Spinal cord (tissue), 10 donors: ENCODE data around the gene ERC1. TPM values are rescaled to one million over a fixed set of nuclear protein-coding genes. Genes with fewer than 3 reads are reported as not detected.

Source experiments
- DNase-seq, 6 donors: peaks; one replicate each; pipeline versions ENCODE4 v3.0.0 to v3.0.0-alpha.2; 2013 to 2015; ENCODE audit warnings: low spot score in 6 of 6, low read depth in 4 of 6
- H3K27ac ChIP-seq: one replicate; pipeline ENCODE4 v1.5.1; 2013; ENCODE audit warnings: low read depth, low read length, control low read depth
- H3K27me3 ChIP-seq: one replicate; pipeline ENCODE4 v1.6.1; 2013; ENCODE audit warnings: low read length; ENCODE audit not compliant: control insufficient read depth, insufficient read depth
- H3K36me3 ChIP-seq: one replicate; pipeline ENCODE4 v1.6.1; 2013; ENCODE audit warnings: low read length; ENCODE audit not compliant: control insufficient read depth, insufficient read depth
- H3K4me1 ChIP-seq: one replicate; pipeline ENCODE4 v1.6.1; 2013; ENCODE audit warnings: low read length; ENCODE audit not compliant: control insufficient read depth, insufficient read depth
- H3K4me3 ChIP-seq: one replicate; pipeline ENCODE4 v1.5.1; 2013; ENCODE audit warnings: low read depth, low read length, control low read depth
- H3K9me3 ChIP-seq: one replicate; pipeline ENCODE4 v1.6.1; 2013; ENCODE audit warnings: low read length; ENCODE audit not compliant: control insufficient read depth, insufficient read depth
- WGBS: methylation state at CpG from one replicate; pipeline ENCODE4 v1.1.5; 2013; ENCODE audit warnings: missing lambda C conversion rate; ENCODE audit not compliant: insufficient coverage; 5-methylcytosine and 5-hydroxymethylcytosine counted together
- polyA plus RNA-seq, 2 donors: library from polyadenylated mRNA; unstranded; fragments of 120-200 nt; gene quantifications; one replicate each; pipeline ENCODE4 v1.2.1, GENCODE V29; 2013; ENCODE audit not compliant: insufficient read length in 2 of 2
- total RNA-seq, 2 donors: library from RNA; depleted of rRNA in 1 of 2; stranded (reverse); fragments of 120-200 nt in 1 of 2; fragments of >200 nt in 1 of 2; gene quantifications; one replicate each; pipeline versions ENCODE4 v1.2.3 to v1.2.4, GENCODE V29; 2013 to 2014
- donor health status: healthy.

Gene ERC1
- total and polyA plus RNA-seq, 4 donors: 44.3 to 75.5 (median 47.9) TPM

DNA sequence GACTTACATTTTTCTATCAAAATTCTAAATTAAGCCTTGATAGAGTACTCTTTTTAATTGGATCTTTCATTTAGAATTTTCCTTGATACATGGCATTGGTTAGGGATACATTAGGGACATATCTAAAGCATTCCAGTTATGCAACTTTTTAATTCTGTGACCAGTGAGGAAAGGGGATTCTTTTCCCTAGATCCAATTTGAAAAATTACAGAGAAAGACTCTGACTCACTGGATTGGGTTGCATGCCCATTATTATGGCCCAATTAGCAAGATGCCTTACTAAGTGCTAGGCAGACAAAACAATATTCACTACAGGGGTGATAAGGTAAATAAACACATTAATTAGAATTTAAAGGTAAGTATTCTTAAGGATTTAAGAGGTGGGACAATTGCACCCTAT is 36.3 kb upstream of the ERC1 start:
- no peaks in the 10 kb centered on the region for H3K27me3 ChIP-seq
- H3K4me1 ChIP-seq: peaks cover 6% of the 10 kb centered on the region
- DNase-seq: no peak
- no peaks in the 10 kb centered on the region for H3K9me3 ChIP-seq
- H3K36me3 ChIP-seq: peaks cover 3% of the 10 kb centered on the region
- H3K27ac ChIP-seq: no peak overlapping the region
- no peak overlapping the region for H3K4me3 ChIP-seq

DNA sequence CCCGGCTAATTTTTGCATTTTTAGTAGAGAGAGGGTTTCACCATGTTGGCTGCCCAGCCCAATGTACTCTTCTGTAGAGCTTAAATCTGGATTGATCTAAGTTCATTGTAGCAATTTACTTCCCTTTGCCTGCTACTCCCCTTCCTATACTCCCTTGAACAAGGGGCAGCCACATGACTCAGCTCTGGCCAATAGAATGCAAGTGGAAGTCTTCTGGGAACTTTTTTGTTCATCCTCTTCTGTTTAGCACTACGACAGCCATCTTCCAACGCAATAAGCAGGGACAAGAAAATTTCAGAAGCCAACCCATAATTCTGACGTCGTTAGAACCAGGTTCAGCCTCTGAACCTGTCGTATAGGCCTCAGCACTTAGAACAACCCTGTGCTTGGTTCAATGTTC is 35.1 kb upstream of the ERC1 start:
- Histone ChIP-seq H3K36me3 (peaks cover 3% of the 10 kb centered on the region), H3K4me3 (no peak overlapping the region), H3K27me3 (no peaks in the 10 kb centered on the region), H3K9me3 (no peaks in the 10 kb centered on the region), H3K27ac (no peak overlapping the region), H3K4me1 (no peaks in the 10 kb centered on the region)
- no peak for DNase-seq
- no CpG with 5 or more reads among the region's 6 CpGs for WGBS

DNA sequence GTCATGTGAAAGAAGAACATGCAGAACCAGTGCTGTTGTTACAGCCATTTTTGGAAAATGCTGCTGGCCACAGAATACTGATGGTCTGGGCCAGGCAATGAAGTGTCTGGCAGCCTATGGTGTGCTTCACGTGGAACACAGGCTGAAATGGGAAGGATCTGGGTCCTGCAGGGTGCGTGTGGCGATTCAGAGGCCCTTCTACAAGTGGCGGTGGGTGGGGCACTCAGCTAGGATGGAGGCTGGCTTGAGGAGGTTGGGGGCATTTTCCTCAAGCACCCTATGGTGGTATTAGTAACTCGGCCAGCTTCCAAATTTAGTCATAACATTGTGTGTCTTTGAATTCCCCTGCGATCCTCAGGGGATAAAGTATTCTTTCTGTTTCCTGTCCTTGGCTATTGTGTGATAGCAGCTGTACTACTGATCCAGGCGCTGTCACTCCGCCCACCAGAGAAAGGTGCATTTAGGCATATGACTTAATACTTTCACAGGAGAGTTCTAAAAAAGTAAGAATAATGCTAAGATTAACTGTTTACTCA is 32.4 kb upstream of the ERC1 start:
- H3K27ac ChIP-seq: no peak overlapping the region
- DNase-seq: no peak
- H3K27me3 ChIP-seq: no peaks in the 10 kb centered on the region
- H3K9me3 ChIP-seq: no peaks in the 10 kb centered on the region
- WGBS: 55% methylated on average over 2 of the region's 8 CpGs
- no peaks in the 10 kb centered on the region for H3K4me1 ChIP-seq
- no peak overlapping the region for H3K4me3 ChIP-seq
- peaks cover 3% of the 10 kb centered on the region for H3K36me3 ChIP-seq

DNA sequence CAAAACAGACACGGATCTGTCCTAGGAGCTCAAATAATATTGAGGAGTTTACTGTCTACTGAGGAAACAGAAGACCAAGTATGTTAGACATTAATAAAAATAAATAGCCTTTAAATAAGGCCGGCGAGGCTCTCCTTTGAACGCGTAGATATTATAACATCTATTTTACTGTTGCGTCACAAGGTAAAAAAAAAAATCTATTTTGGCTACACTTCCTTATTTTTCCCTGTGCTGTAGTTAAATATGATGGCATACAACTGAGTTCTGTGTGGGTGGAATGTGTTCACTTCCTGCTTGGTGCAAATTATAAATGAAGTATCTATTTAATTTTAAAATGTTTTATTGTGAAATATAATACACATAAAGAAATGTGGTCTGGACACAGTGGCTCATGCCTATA is 24.3 kb upstream of the ERC1 start:
- no peak for DNase-seq
- Histone ChIP-seq H3K27ac (no peak overlapping the region), H3K9me3 (no peaks in the 10 kb centered on the region), H3K4me1 (no peaks in the 10 kb centered on the region), H3K27me3 (no peaks in the 10 kb centered on the region), H3K4me3 (no peak overlapping the region), H3K36me3 (no peaks in the 10 kb centered on the region)
- no CpG with 5 or more reads among the region's 6 CpGs for WGBS

DNA sequence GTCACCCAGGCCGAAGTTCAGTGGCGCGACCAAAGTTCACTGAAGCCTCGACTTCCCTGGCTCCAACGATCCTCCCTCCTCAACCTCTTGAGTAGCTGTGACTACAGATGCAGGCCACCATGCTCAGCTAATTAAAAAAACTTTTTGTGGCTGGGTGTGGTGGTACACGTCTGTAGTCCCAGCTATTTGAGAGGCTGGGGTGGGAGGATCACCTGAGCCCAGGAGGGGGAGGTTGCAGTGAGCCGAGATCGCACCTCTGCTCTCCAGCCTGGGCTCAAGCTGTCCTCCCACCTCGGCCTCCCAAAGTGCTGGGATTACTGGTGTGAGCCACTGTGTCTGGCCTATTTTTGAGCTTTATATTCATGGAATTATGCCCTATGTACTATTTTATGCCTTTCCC is 23.4 kb upstream of the ERC1 start:
- 67% methylated on average over 1 of the region's 9 CpGs for WGBS
- Histone ChIP-seq H3K27me3 (no peaks in the 10 kb centered on the region), H3K36me3 (no peaks in the 10 kb centered on the region), H3K27ac (no peak overlapping the region), H3K9me3 (no peaks in the 10 kb centered on the region), H3K4me1 (no peaks in the 10 kb centered on the region), H3K4me3 (no peak overlapping the region)
- DNase-seq: no peak

DNA sequence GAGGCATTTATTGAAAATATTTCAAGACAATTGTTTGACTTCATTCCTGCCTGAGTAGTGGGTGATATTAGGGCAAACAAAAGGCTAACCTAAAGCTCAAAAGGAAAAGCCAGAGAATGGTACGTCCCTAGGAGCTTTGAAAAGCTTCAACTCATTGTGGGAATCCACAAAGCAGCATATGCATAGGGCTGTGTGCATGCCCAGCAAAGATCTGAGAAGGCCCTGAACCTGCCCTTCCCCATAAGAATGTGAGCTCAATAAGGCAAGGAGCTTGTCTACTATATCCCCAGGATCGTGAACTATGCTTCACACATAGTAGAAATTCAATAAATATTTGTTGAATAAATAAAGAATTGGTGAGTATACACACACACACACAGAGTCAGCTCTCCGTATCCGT is 22.5 kb upstream of the ERC1 start:
- Histone ChIP-seq H3K4me1 (no peaks in the 10 kb centered on the region), H3K4me3 (no peak overlapping the region), H3K36me3 (no peaks in the 10 kb centered on the region), H3K27me3 (no peaks in the 10 kb centered on the region), H3K9me3 (no peaks in the 10 kb centered on the region), H3K27ac (no peak overlapping the region)
- WGBS: 50% methylated on average over 1 of the region's 4 CpGs
- peak in 2 of 6 donors; percentile 67 to 75 for DNase-seq

DNA sequence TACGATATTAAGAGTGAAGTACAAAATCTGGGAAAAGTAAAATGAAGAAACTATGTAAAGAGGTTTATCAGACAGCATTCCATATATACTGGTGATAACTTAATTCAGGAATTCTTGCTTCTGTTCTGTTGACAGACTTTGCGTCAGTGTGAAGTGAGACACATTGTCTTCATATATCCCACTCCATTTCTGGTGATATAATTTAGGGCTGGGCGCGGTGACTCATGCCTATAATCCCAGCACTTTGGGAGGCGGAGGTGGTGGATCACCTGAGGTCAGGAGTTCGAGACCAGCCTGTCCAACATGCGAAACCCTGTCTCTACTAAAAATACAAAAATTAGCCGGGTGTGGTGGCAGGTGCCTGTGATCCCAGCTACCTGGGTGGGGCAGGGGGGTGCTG is 21.2 kb upstream of the ERC1 start:
- no CpG with 5 or more reads among the region's 8 CpGs for WGBS
- Histone ChIP-seq H3K4me1 (no peaks in the 10 kb centered on the region), H3K27me3 (no peaks in the 10 kb centered on the region), H3K27ac (no peak overlapping the region), H3K4me3 (no peak overlapping the region), H3K9me3 (no peaks in the 10 kb centered on the region), H3K36me3 (no peaks in the 10 kb centered on the region)
- no peak for DNase-seq

DNA sequence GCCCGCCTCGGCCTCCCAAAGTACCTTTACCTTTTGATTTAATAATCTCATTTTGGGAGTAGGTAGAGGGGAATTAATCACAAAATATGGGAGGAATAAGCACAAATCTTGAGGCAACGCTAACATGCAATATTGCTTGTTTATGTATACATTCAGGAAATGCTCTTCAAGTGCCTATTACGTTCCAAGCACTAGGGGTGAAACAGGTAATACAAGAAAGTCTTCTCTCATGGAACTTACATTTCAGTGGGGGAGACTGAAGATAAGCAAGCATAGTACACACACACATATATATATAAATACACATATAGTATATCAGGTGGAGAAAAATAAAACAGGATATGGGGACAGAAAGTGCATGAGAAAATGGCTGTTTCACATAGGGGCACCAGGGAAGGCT is 19.0 kb upstream of the ERC1 start:
- H3K4me3 ChIP-seq: no peak overlapping the region
- H3K36me3 ChIP-seq: no peaks in the 10 kb centered on the region
- no peaks in the 10 kb centered on the region for H3K4me1 ChIP-seq
- WGBS: no CpG with 5 or more reads among the region's 4 CpGs
- no peaks in the 10 kb centered on the region for H3K9me3 ChIP-seq
- no peak overlapping the region for H3K27ac ChIP-seq
- no peaks in the 10 kb centered on the region for H3K27me3 ChIP-seq
- DNase-seq: no peak

DNA sequence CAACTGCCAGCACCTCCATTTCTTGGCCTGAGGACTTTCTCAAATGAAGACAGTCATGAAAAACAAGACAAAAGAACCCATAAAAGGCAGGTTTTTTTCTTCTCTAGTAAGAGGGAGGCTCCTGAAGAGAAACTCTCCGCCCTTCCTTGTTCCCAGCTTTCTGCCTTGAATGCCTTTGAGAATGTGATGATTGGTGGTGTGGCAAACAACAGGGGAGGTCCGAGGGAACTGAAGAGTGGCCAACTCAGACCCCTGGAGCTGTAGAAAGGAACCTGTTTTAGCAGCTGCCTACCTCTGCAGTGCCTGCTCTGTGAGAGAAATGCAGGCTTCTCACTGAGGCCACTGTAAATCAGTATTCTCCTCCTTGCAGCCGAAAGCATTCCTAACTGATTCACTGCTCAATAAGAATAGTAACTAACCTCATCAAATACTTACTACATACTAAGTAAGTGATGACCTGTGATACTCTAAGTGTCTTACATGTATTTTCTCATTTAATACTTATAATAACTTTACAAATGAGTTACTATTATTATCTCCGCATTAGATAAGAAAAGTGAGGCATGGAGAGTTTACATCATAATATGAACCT is 16.7 kb upstream of the ERC1 start:
- DNase-seq: no peak
- Histone ChIP-seq H3K4me3 (no peak overlapping the region), H3K27ac (no peak overlapping the region), H3K4me1 (no peaks in the 10 kb centered on the region), H3K27me3 (no peaks in the 10 kb centered on the region), H3K9me3 (no peaks in the 10 kb centered on the region), H3K36me3 (no peaks in the 10 kb centered on the region)
- WGBS: 50% methylated on average over 1 of the region's 4 CpGs

DNA sequence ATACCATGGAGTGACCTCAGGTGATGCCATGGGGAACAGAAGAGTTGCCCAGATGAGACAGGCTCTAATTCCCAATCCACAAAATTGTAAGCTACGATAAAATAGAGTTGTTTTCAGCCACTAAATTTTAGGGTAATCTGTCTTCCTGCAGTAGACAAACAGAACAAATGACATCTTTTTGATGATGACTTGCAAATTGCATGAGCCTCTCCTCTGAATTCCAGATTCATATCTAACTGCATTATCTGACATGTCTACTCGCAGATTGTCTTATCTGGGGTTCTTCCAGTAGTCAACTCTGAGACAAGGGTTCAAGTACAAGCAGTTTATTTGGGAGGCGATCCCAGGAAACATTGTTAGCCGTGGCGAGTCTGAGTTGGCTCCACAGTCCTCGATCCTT is 14.4 kb upstream of the ERC1 start:
- Histone ChIP-seq H3K27me3 (no peaks in the 10 kb centered on the region), H3K27ac (no peak overlapping the region), H3K4me3 (no peak overlapping the region), H3K9me3 (no peaks in the 10 kb centered on the region), H3K36me3 (no peaks in the 10 kb centered on the region), H3K4me1 (no peaks in the 10 kb centered on the region)
- no peak for DNase-seq
- WGBS: 75% methylated on average over 5 of the region's 6 CpGs
